ENCODE results near the gene DCTN3.
A peak's percentile ranks its signal among the peaks of the same experiment; 100 is the strongest.
"Not testable (repeated sequence)": the region's sequence is repeated elsewhere in the genome, so short reads cannot be mapped to it uniquely, and the experiment has no call there.

The DCTN3 gene

GRCh38 chr9:34653151-34654072 is 33.1 kb upstream of the DCTN3 start:
- TF ChIP-seq POLR2A (IDR thresholded peaks at IDR 0.05; ENCODE audit: low read length) (no peak), GATA1 (IDR thresholded peaks at IDR 0.05; ENCODE audit: low read depth, low read length) (no peak)

GRCh38 chr9:34652602-34653000 is 32.3 kb upstream of the DCTN3 start:
- DNase-seq: no peak
- TF ChIP-seq GATA1 (IDR thresholded peaks at IDR 0.05; ENCODE audit: low read depth, low read length): no peak
- no peak for TF ChIP-seq POLR2A (IDR thresholded peaks at IDR 0.05; ENCODE audit: low read length)

More at GRCh38 chr9:34653151-34654072, 33.1 kb upstream of the DCTN3 start:
- no peak for DNase-seq

- peak; percentile 89 to 90 for DNase-seq
- no peak for TF ChIP-seq GATA1 (IDR thresholded peaks at IDR 0.05; ENCODE audit: low read depth, low read length)
- peak; percentile 22 for TF ChIP-seq POLR2A (IDR thresholded peaks at IDR 0.05; ENCODE audit: low read length)
Observed at GRCh38 chr9:34651876-34652601, 31.7 kb upstream of the DCTN3 start, which contains the start of gene IL11RA. IL11RA (plus strand) TSS chr9:34652185; CDS start chr9:34655218, 3,033 bp downstream.

GRCh38 chr9:34651321-34651720 is 31.0 kb upstream of the DCTN3 start:
- DNase-seq: no peak
- no peak for TF ChIP-seq POLR2A (IDR thresholded peaks at IDR 0.05; ENCODE audit: low read length)
- no peak for TF ChIP-seq GATA1 (IDR thresholded peaks at IDR 0.05; ENCODE audit: low read depth, low read length)

GRCh38 chr9:34650816-34651215 is 30.5 kb upstream of the DCTN3 start:
- TF ChIP-seq GATA1 (IDR thresholded peaks at IDR 0.05; ENCODE audit: low read depth, low read length) (no peak), POLR2A (IDR thresholded peaks at IDR 0.05; ENCODE audit: low read length) (no peak)
- DNase-seq: no peak

DNA sequence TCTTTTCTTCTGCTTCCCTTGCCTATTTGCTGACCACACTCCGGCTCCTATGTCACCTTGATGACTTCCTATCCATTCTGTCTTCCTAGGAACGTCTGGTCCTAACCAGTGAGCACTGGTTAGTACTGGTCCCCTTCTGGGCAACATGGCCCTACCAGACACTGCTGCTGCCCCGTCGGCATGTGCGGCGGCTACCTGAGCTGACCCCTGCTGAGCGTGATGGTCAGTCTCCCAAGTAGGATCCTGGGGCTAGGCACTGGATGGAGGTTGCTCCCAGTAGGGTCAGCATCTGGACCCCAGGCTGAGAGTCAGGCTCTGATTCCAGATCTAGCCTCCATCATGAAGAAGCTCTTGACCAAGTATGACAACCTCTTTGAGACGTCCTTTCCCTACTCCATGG is 28.4 kb upstream of the DCTN3 start:
- no peak for DNase-seq
- TF ChIP-seq POLR2A (IDR thresholded peaks at IDR 0.05; ENCODE audit: low read length) (no peak), GATA1 (IDR thresholded peaks at IDR 0.05; ENCODE audit: low read depth, low read length) (no peak)

- peak; percentile 63 to 70 for DNase-seq
- TF ChIP-seq GATA1 (IDR thresholded peaks at IDR 0.05; ENCODE audit: low read depth, low read length) (no peak), POLR2A (IDR thresholded peaks at IDR 0.05; ENCODE audit: low read length) (no peak)
Observed at GRCh38 chr9:34647651-34648050, 27.4 kb upstream of the DCTN3 start.

DNA sequence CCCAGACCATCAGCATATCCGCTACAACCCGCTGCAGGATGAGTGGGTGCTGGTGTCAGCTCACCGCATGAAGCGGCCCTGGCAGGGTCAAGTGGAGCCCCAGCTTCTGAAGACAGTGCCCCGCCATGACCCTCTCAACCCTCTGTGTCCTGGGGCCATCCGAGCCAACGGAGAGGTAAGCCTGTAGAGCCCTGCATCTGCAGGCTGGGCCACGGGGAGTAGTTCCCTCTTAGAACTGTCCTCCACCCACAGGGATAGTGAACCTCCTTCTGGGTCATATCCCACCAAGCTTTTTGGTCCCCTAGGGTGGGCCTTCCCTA is 26.7 kb upstream of the DCTN3 start:
- no peak for DNase-seq
- TF ChIP-seq POLR2A (IDR thresholded peaks at IDR 0.05; ENCODE audit: low read length): no peak
- no peak for TF ChIP-seq GATA1 (IDR thresholded peaks at IDR 0.05; ENCODE audit: low read depth, low read length)

- peak; percentile 92 to 95 for DNase-seq
- TF ChIP-seq GATA1 (IDR thresholded peaks at IDR 0.05; ENCODE audit: low read depth, low read length) (no peak), POLR2A (IDR thresholded peaks at IDR 0.05; ENCODE audit: low read length) (peak; percentile 69)
Observed at GRCh38 chr9:34646211-34647083, 26.2 kb upstream of the DCTN3 start, which contains the start of gene GALT. GALT (plus strand) TSS chr9:34646675; CDS start chr9:34646705, 30 bp downstream.

- no peak for TF ChIP-seq POLR2A (IDR thresholded peaks at IDR 0.05; ENCODE audit: low read length)
- no peak for TF ChIP-seq GATA1 (IDR thresholded peaks at IDR 0.05; ENCODE audit: low read depth, low read length)
- no peak for DNase-seq
Observed at GRCh38 chr9:34644766-34645314, 24.5 kb upstream of the DCTN3 start.

DNA sequence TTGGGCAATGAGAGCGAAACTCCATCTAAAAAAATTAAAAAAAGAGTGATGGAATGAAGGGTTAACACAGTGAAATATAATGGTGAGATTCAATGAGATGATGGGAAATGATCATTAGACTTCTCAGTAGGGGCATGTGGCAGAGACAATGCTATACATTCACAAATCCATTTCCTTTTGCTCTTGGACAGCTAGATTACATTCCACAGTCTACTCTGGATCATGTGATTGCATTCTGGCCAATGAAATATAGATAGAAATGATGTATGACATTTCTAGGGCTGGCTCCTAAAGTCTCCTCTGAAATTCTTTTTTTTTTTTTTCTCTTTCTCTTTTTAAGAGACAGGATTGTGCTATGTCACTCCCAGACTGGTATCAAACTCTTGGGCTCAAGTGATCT is 22.4 kb upstream of the DCTN3 start:
- no peak for TF ChIP-seq POLR2A (IDR thresholded peaks at IDR 0.05; ENCODE audit: low read length)
- TF ChIP-seq GATA1 (IDR thresholded peaks at IDR 0.05; ENCODE audit: low read depth, low read length): no peak
- no peak for DNase-seq

DNA sequence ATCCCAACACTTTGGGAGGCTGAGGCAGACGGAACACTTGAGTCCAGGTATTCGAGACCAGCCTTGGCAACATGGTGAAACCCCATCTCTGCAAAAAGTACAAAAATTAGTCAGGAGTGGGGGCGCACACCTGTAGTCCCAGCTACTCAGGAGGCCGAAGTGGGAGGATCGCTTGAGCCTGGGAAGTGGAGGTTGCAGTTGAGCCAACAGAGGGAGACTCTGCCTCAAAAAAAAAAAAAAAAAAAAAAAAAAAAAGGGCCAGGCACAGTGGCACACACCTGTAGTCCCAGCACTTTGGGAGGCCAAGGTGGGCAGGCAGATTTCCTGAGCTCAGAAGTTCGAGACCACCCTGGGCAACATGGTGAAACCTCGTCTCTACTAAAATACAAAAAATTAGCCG is 19.0 kb upstream of the DCTN3 start:
- DNase-seq: not testable (repeated sequence)

GRCh38 chr9:34638138-34638445 is 17.8 kb upstream of the DCTN3 start:
- no peak for DNase-seq
- TF ChIP-seq GATA1 (IDR thresholded peaks at IDR 0.05; ENCODE audit: low read depth, low read length) (no peak), POLR2A (IDR thresholded peaks at IDR 0.05; ENCODE audit: low read length) (peak; percentile 70)

Data from erythroblast (primary cell).